HepG2 (cell line): ENCODE data around the gene USP30. TPM values are rescaled to one million over a fixed set of nuclear protein-coding genes. Genes with fewer than 3 reads are reported as not detected.

Source experiments
- ARID2 ChIP-seq: sonication (generic); formaldehyde crosslinking; IDR thresholded peaks from 2 replicates; pipeline ENCODE4 v1.8.1; 2022; ENCODE audit warnings: mild to moderate bottlenecking, missing genetic modification reagents, borderline replicate concordance
- BHLHE40 ChIP-seq: IDR thresholded peaks from 2 replicates; pipeline ENCODE4 v1.6.1; 2011; ENCODE audit warnings: low read length, improper control_type of control experiment
- CCDC6 ChIP-seq: sonication (generic); formaldehyde crosslinking; IDR thresholded peaks from 2 replicates; pipeline ENCODE4 v1.8.1; 2022; ENCODE audit warnings: mild to moderate bottlenecking, missing genetic modification reagents, moderate library complexity
- KLF16 ChIP-seq, 2 experiments: sonication (generic) in 1 of 2; formaldehyde crosslinking in 1 of 2; IDR thresholded peaks; 2 replicates each; pipeline versions ENCODE4 v1.6.1 to v1.8.0; 2016 to 2023; ENCODE audit warnings: missing genetic modification reagents in 2 of 2, missing compliant biosample characterization in 1 of 2
- MAF1 ChIP-seq: sonication (generic); formaldehyde crosslinking; IDR thresholded peaks from 2 replicates; pipeline ENCODE4 v1.5.0; 2020; ENCODE audit warnings: missing genetic modification reagents, borderline replicate concordance
- SNAI1 ChIP-seq: sonication (generic); formaldehyde crosslinking; IDR thresholded peaks from 2 replicates; pipeline ENCODE4 v1.5.0; 2020; ENCODE audit warnings: mild to moderate bottlenecking, missing genetic modification reagents, borderline replicate concordance
- SPEN ChIP-seq: sonication (generic); formaldehyde crosslinking; IDR thresholded peaks from 2 replicates; pipeline ENCODE4 v1.5.1; 2020; ENCODE audit warnings: low read depth, mild to moderate bottlenecking, missing genetic modification reagents
- TBL1XR1 ChIP-seq: fragments of 150-350 bp; IDR thresholded peaks from 2 replicates; pipeline ENCODE4 v1.6.1; 2014; ENCODE audit warnings: borderline replicate concordance, low read length; ENCODE audit not compliant: partially characterized antibody
- XRCC5 ChIP-seq: fragments of 200-400 bp; formaldehyde crosslinking; optimal IDR thresholded peaks from 2 replicates; pipeline ENCODE3; 2017; ENCODE audit warnings: mild to moderate bottlenecking, low read length
- YEATS4 ChIP-seq: sonication (generic); formaldehyde crosslinking; IDR thresholded peaks from 2 replicates; pipeline ENCODE4 v1.4.0; 2020; ENCODE audit warnings: missing genetic modification reagents, borderline replicate concordance
- ZBTB8A ChIP-seq: sonication (generic); formaldehyde crosslinking; IDR thresholded peaks from 2 replicates; pipeline ENCODE4 v1.4.0; 2020; ENCODE audit warnings: mild to moderate bottlenecking, low read depth, missing genetic modification reagents, borderline replicate concordance
- ZNF143 ChIP-seq: sonication (generic); formaldehyde crosslinking; IDR thresholded peaks from 2 replicates; pipeline ENCODE4 v1.4.0; 2020; ENCODE audit warnings: missing genetic modification reagents
- ZSCAN29 ChIP-seq: sonication (generic); formaldehyde crosslinking; conservative IDR thresholded peaks from 2 replicates; pipeline ENCODE4 v1.4.0; 2020; ENCODE audit warnings: mild to moderate bottlenecking, missing genetic modification reagents
- polyA plus RNA-seq, 8 experiments: library from polyadenylated mRNA; depleted of rRNA in 3 of 8; stranded (reverse) in 7 of 8; unstranded in 1 of 8; fragments of >200 nt; fragmentation: Illumina TruSeq in 4 of 8; extraction: Trizol in 4 of 8; gene quantifications; 2 replicates each; pipeline versions ENCODE4 v1.2.1 to v1.2.3, GENCODE V29; 2011 to 2016; ENCODE audit warnings: low read depth in 4 of 8, missing spikeins in 1 of 8, mixed read lengths in 1 of 8; ENCODE audit not compliant: insufficient read depth in 1 of 8
- total RNA-seq, 5 experiments: library from RNA; depleted of rRNA; stranded (reverse); fragments of >200 nt; fragmentation: Illumina TruSeq; extraction: Trizol; gene quantifications; 2 replicates each; pipeline ENCODE4 v1.2.3, GENCODE V29; 2016; ENCODE audit warnings: low read depth in 1 of 5
- TF ChIP-seq, protein P1 (sequence below), 2 experiments: fragments of 450-650 bp in 1 of 2; sonication (generic) in 1 of 2; formaldehyde crosslinking in 1 of 2; IDR thresholded peaks; 2 replicates each; pipeline versions ENCODE4 v1.6.1 to v1.8.0; 2016 to 2022; ENCODE audit warnings: antibody characterized with exemption in 1 of 2, mild to moderate bottlenecking in 1 of 2, missing genetic modification reagents in 1 of 2
- TF ChIP-seq, protein P2 (sequence below): IDR thresholded peaks from 2 replicates; pipeline ENCODE4 v1.6.1; 2012; ENCODE audit warnings: low read length, improper control_type of control experiment

The USP30 gene
- total and polyA plus RNA-seq, 2 of the 13 experiments (the other 11 are each of a cell fraction or from before 2014, with no cell fraction given) = 11.2 to 20.8 TPM

DNA sequence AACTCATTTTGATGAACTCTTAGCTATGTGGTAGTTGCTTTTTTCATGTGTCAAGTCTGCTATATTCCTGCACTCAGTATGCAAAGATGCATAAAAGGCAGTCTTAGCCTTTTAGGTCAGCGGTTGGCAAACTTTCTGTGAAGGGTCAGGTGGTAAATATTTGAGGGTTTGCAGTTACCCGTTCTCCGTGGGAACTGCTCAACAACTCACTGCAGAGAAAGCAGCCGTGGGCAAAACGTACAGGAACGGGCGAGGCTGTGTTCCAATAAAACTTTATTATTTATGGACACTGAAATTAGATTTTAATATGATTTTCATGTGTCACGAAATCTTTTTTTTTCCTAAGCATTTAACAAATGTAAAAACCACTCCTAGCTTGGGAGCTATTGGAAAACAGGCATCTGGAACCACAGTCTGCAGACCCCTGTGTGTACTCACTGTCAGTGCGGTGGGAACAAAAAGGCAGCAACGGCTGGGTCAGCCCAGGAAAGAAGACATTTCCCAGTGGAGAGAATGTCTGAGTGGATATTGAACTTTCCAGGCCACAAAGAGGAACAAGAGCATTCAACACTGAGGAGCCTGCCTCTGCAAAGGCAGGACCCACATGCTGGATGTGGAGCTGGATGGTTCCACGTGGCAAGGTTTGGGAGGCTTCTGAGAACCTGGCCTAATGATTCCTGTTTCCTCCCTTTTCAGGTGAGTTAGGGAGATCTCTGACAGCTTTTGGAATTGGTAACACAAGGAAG lies 60.5 kb downstream of the USP30 start (continued):
- TF ChIP-seq, protein P1, sequence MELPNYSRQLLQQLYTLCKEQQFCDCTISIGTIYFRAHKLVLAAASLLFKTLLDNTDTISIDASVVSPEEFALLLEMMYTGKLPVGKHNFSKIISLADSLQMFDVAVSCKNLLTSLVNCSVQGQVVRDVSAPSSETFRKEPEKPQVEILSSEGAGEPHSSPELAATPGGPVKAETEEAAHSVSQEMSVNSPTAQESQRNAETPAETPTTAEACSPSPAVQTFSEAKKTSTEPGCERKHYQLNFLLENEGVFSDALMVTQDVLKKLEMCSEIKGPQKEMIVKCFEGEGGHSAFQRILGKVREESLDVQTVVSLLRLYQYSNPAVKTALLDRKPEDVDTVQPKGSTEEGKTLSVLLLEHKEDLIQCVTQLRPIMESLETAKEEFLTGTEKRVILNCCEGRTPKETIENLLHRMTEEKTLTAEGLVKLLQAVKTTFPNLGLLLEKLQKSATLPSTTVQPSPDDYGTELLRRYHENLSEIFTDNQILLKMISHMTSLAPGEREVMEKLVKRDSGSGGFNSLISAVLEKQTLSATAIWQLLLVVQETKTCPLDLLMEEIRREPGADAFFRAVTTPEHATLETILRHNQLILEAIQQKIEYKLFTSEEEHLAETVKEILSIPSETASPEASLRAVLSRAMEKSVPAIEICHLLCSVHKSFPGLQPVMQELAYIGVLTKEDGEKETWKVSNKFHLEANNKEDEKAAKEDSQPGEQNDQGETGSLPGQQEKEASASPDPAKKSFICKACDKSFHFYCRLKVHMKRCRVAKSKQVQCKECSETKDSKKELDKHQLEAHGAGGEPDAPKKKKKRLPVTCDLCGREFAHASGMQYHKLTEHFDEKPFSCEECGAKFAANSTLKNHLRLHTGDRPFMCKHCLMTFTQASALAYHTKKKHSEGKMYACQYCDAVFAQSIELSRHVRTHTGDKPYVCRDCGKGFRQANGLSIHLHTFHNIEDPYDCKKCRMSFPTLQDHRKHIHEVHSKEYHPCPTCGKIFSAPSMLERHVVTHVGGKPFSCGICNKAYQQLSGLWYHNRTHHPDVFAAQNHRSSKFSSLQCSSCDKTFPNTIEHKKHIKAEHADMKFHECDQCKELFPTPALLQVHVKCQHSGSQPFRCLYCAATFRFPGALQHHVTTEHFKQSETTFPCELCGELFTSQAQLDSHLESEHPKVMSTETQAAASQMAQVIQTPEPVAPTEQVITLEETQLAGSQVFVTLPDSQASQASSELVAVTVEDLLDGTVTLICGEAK (IDR thresholded peaks at IDR 0.05) = peak; percentile 93
- TF ChIP-seq, protein P1 (CRISPR knock-in tag; IDR thresholded peaks at IDR 0.05) = peak; percentile 100
- TF ChIP-seq ZSCAN29 (CRISPR knock-in tag) = no peak
- TF ChIP-seq XRCC5 = no peak
- no peak for TF ChIP-seq SPEN (CRISPR knock-in tag)
- no peak for TF ChIP-seq MAF1 (CRISPR knock-in tag)
- TF ChIP-seq ZBTB8A (CRISPR knock-in tag) = no peak
- TF ChIP-seq, protein P2, sequence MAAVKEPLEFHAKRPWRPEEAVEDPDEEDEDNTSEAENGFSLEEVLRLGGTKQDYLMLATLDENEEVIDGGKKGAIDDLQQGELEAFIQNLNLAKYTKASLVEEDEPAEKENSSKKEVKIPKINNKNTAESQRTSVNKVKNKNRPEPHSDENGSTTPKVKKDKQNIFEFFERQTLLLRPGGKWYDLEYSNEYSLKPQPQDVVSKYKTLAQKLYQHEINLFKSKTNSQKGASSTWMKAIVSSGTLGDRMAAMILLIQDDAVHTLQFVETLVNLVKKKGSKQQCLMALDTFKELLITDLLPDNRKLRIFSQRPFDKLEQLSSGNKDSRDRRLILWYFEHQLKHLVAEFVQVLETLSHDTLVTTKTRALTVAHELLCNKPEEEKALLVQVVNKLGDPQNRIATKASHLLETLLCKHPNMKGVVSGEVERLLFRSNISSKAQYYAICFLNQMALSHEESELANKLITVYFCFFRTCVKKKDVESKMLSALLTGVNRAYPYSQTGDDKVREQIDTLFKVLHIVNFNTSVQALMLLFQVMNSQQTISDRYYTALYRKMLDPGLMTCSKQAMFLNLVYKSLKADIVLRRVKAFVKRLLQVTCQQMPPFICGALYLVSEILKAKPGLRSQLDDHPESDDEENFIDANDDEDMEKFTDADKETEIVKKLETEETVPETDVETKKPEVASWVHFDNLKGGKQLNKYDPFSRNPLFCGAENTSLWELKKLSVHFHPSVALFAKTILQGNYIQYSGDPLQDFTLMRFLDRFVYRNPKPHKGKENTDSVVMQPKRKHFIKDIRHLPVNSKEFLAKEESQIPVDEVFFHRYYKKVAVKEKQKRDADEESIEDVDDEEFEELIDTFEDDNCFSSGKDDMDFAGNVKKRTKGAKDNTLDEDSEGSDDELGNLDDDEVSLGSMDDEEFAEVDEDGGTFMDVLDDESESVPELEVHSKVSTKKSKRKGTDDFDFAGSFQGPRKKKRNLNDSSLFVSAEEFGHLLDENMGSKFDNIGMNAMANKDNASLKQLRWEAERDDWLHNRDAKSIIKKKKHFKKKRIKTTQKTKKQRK = no peak
- 0 out of 2 replicates have a peak, but pooled peaks have one; percentile 27 for TF ChIP-seq CCDC6 (CRISPR knock-in tag)
- TF ChIP-seq BHLHE40 = no peak
- TF ChIP-seq TBL1XR1 = no peak
- TF ChIP-seq ZNF143 = no peak
- TF ChIP-seq SNAI1 = no peak
- TF ChIP-seq KLF16 (CRISPR knock-in tag; IDR thresholded peaks at IDR 0.05) = no peak
- TF ChIP-seq YEATS4 (CRISPR knock-in tag) = 0 out of 2 replicates have a peak, but pooled peaks have one; percentile 38
- no peak for TF ChIP-seq ARID2 (CRISPR knock-in tag)
